Epithelial cell of esophagus (primary cell): Measurements from ENCODE around the gene MXRA8.
A peak's percentile ranks its signal among the peaks of the same experiment; 100 is the strongest.

Experiments
- DNase-seq: peaks from one replicate; pipeline ENCODE4 v3.0.0; 2010; ENCODE audit warnings: low read depth
- H3K4me3 ChIP-seq: 2 replicates; pipeline ENCODE4 v1.5.1; 2011; ENCODE audit warnings: mild to moderate bottlenecking, low read length, control low read depth
- CTCF ChIP-seq: IDR thresholded peaks from 2 replicates; pipeline ENCODE4 v1.5.1; 2011; ENCODE audit warnings: low read depth, mild to moderate bottlenecking, low read length, control low read depth, inconsistent platforms; ENCODE audit not compliant: insufficient read depth; ENCODE audit errors: missing control alignments

Gene MXRA8

GRCh38 chr1:1324084-1324523 is 34.3 kb downstream of the MXRA8 start:
- H3K4me3 ChIP-seq, result peak overlapping the region; percentile 67
- TF ChIP-seq CTCF, result no peak
- no peak for DNase-seq

GRCh38 chr1:1322952-1323351 is 35.4 kb downstream of the MXRA8 start:
- DNase-seq, result no peak
- no peak overlapping the region for H3K4me3 ChIP-seq
- no peak for TF ChIP-seq CTCF

- no peak for TF ChIP-seq CTCF
- DNase-seq, result no peak
- no peak overlapping the region for H3K4me3 ChIP-seq
Measured at GRCh38 chr1:1322418-1322817, 35.9 kb downstream of the MXRA8 start.

- DNase-seq, result no peak
- no peak for TF ChIP-seq CTCF
- no peak overlapping the region for H3K4me3 ChIP-seq
Measured at GRCh38 chr1:1321477-1321876, 36.9 kb downstream of the MXRA8 start.

- TF ChIP-seq CTCF, result no peak
- no peak for DNase-seq
- H3K4me3 ChIP-seq, result no peak overlapping the region
Measured at GRCh38 chr1:1320666-1321448, 37.5 kb downstream of the MXRA8 start.

GRCh38 chr1:1319646-1319941 is 38.8 kb downstream of the MXRA8 start:
- no peak for TF ChIP-seq CTCF
- no peak overlapping the region for H3K4me3 ChIP-seq
- DNase-seq, result no peak

- DNase-seq, result no peak
- no peak overlapping the region for H3K4me3 ChIP-seq
- TF ChIP-seq CTCF, result no peak
Measured at GRCh38 chr1:1318777-1319645, 39.3 kb downstream of the MXRA8 start.
